ENCODE data around the gene PAGE4.

DNA sequence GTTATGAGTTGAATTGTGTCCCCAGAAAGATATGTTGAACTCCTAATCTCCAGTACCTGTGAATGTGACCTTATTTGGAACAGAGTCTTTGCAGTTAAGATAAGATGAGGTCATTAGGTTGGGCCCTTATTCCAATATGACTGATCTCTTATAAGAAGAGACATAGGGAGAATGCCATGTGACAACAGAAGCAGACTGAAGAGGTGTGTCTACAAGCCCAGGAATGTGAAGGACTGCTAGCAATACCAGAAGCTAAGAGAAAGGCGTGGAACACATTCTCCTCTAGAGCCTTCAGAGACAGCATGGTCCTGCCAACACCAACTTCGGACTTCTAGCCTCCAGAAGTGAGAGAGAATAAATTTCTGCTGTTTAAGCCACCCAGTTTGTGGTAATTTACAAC is 27.7 kb downstream of the PAGE4 start:
- TF ChIP-seq, protein P1, sequence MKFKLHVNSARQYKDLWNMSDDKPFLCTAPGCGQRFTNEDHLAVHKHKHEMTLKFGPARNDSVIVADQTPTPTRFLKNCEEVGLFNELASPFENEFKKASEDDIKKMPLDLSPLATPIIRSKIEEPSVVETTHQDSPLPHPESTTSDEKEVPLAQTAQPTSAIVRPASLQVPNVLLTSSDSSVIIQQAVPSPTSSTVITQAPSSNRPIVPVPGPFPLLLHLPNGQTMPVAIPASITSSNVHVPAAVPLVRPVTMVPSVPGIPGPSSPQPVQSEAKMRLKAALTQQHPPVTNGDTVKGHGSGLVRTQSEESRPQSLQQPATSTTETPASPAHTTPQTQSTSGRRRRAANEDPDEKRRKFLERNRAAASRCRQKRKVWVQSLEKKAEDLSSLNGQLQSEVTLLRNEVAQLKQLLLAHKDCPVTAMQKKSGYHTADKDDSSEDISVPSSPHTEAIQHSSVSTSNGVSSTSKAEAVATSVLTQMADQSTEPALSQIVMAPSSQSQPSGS (CRISPR knock-in tag; IDR thresholded peaks at IDR 0.05), result no peak
- no peak for TF ChIP-seq GATA2 (CRISPR knock-in tag; IDR thresholded peaks at IDR 0.05)
- no peak for TF ChIP-seq HOXB6 (CRISPR knock-in tag; IDR thresholded peaks at IDR 0.05; ENCODE audit: borderline replicate concordance)
- TF ChIP-seq, protein P2, sequence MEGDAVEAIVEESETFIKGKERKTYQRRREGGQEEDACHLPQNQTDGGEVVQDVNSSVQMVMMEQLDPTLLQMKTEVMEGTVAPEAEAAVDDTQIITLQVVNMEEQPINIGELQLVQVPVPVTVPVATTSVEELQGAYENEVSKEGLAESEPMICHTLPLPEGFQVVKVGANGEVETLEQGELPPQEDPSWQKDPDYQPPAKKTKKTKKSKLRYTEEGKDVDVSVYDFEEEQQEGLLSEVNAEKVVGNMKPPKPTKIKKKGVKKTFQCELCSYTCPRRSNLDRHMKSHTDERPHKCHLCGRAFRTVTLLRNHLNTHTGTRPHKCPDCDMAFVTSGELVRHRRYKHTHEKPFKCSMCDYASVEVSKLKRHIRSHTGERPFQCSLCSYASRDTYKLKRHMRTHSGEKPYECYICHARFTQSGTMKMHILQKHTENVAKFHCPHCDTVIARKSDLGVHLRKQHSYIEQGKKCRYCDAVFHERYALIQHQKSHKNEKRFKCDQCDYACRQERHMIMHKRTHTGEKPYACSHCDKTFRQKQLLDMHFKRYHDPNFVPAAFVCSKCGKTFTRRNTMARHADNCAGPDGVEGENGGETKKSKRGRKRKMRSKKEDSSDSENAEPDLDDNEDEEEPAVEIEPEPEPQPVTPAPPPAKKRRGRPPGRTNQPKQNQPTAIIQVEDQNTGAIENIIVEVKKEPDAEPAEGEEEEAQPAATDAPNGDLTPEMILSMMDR (IDR thresholded peaks at IDR 0.05 in 2 of 3, conservative IDR thresholded peaks at IDR 0.05 in 1 of 3; ENCODE audit: insufficient read depth in 2 of 3, low read depth in 1 of 3, low read length in 3 of 3), result no peak
- TF ChIP-seq POLR2A (conservative IDR thresholded peaks at IDR 0.05), result no peak
- TF ChIP-seq EZH2 (IDR thresholded peaks at IDR 0.05; ENCODE audit: borderline replicate concordance, low read depth, low read length), result no peak
- no peak for TF ChIP-seq ZNF124 (CRISPR knock-in tag; IDR thresholded peaks at IDR 0.05)
- TF ChIP-seq CBFA2T3 (IDR thresholded peaks at IDR 0.05), result no peak
- TF ChIP-seq ATF7 (IDR thresholded peaks at IDR 0.05), result no peak
